ENCODE data around the gene SHCBP1.

SHCBP1 gene

GRCh38 chr16:46621934-46622676 lies 926 bp upstream of the SHCBP1 start:
- peak overlapping the region; percentile 99; the same call in 1 of the 2 replicates for H3K4me2 ChIP-seq
- TF ChIP-seq, protein P1, sequence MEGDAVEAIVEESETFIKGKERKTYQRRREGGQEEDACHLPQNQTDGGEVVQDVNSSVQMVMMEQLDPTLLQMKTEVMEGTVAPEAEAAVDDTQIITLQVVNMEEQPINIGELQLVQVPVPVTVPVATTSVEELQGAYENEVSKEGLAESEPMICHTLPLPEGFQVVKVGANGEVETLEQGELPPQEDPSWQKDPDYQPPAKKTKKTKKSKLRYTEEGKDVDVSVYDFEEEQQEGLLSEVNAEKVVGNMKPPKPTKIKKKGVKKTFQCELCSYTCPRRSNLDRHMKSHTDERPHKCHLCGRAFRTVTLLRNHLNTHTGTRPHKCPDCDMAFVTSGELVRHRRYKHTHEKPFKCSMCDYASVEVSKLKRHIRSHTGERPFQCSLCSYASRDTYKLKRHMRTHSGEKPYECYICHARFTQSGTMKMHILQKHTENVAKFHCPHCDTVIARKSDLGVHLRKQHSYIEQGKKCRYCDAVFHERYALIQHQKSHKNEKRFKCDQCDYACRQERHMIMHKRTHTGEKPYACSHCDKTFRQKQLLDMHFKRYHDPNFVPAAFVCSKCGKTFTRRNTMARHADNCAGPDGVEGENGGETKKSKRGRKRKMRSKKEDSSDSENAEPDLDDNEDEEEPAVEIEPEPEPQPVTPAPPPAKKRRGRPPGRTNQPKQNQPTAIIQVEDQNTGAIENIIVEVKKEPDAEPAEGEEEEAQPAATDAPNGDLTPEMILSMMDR (conservative IDR thresholded peaks at IDR 0.05; ENCODE audit: low read depth, low read length): no peak
- H2AFZ ChIP-seq (ENCODE audit: low read depth): peak overlapping the region; percentile 81; the same call in 1 of the 2 replicates

DNA sequence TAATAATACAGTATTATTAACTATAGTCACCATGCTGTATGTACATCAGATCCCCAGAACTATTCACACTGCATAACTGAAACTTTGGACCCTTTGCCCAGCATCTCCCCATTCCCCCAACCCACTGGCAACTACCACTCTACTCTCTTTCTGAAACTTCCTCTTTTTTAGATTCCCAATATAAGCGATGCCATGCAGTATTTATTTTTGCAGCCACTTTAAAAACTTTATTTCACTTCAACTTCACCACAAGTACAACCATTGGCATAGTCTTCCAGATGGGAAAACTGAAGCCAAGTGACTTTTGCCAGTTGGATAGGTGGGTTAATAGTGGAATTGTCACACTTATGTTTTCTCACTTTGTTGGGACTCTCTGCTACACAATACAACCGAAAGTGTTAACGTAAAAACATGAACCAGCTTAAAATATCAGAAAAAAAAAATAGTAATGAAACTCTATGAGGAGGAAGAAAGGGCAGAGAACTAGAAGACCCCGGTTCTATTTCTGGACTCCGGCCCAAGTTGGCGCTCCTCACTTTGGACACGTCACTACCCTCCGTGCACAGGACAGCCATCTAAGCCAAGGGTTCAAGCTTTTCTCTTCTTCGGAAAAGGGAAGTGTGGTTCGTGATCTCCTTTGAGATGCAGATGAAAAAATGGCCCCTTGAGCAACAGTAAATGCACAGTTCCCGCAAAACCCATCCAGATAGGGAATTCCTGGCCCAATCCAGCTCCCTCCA lies 743 bp downstream of the SHCBP1 start:
- peaks cover 36% of the 10 kb centered on the region for H3K79me2 ChIP-seq (ENCODE audit: insufficient read depth, low read depth)
- no peaks in the 10 kb centered on the region for H4K20me1 ChIP-seq (ENCODE audit: insufficient read depth)
- peak overlapping the region; percentile 99 for H3K4me2 ChIP-seq
- H3K27ac ChIP-seq: peak overlapping the region; percentile 67
- no peak overlapping the region for H3K4me3 ChIP-seq (IDR thresholded peaks at IDR 0.05; ENCODE audit: insufficient read depth, low read depth, low read length)
- no peaks in the 10 kb centered on the region for H3K27me3 ChIP-seq (ENCODE audit: insufficient read depth, low read depth)
- TF ChIP-seq, protein P1 (conservative IDR thresholded peaks at IDR 0.05; ENCODE audit: low read depth, low read length): no peak
- peaks cover 5% of the 10 kb centered on the region; the same call in 1 of the 2 replicates for H3K36me3 ChIP-seq (ENCODE audit: insufficient read depth)
- H3K9ac ChIP-seq: peak overlapping the region; percentile 84
- H2AFZ ChIP-seq (ENCODE audit: low read depth): peak overlapping the region; percentile 81
- peaks cover 12% of the 10 kb centered on the region for H3K4me1 ChIP-seq (ENCODE audit: low read depth, poor library complexity, severe bottlenecking)

More at GRCh38 chr16:46621934-46622676, 926 bp upstream of the SHCBP1 start:
- Histone ChIP-seq H3K27ac (no peak overlapping the region), H3K4me1 (ENCODE audit: low read depth, poor library complexity, severe bottlenecking) (peaks cover 12% of the 10 kb centered on the region), H3K36me3 (ENCODE audit: insufficient read depth) (no peaks in the 10 kb centered on the region; the same call in 1 of the 2 replicates), H3K4me3 (IDR thresholded peaks at IDR 0.05; ENCODE audit: insufficient read depth, low read depth, low read length) (no peak overlapping the region), H3K79me2 (ENCODE audit: insufficient read depth, low read depth) (peaks cover 36% of the 10 kb centered on the region), H4K20me1 (ENCODE audit: insufficient read depth) (no peaks in the 10 kb centered on the region), H3K27me3 (ENCODE audit: insufficient read depth, low read depth) (no peaks in the 10 kb centered on the region), H3K9ac (no peak overlapping the region)

DNA sequence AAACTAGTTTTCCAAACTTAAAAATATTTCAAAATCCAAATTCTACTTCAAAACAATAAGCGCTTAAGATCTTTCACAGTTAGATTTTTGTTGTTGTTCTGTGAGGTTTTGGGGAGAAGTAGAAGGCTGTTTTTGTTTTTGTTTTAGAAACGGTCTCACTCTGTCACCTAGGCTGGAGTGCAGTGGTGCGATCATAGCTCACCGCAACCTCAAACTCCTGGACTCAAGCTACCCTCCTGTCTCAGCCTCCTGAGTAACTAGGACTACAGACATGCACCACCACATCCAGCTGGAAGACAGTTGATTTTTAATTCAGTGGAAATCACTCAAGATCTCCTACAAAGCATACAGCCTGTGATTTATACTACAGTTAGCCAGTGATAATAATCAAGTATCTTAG lies 2.7 kb downstream of the SHCBP1 start:
- Histone ChIP-seq H3K27me3 (ENCODE audit: insufficient read depth, low read depth) (no peaks in the 10 kb centered on the region), H3K4me3 (IDR thresholded peaks at IDR 0.05; ENCODE audit: insufficient read depth, low read depth, low read length) (no peak overlapping the region), H3K4me1 (ENCODE audit: low read depth, poor library complexity, severe bottlenecking) (peaks cover 16% of the 10 kb centered on the region), H4K20me1 (ENCODE audit: insufficient read depth) (no peaks in the 10 kb centered on the region), H3K4me2 (no peak overlapping the region), H3K27ac (no peak overlapping the region), H3K36me3 (ENCODE audit: insufficient read depth) (peaks cover 7% of the 10 kb centered on the region; the same call in 1 of the 2 replicates), H3K9ac (no peak overlapping the region), H2AFZ (ENCODE audit: low read depth) (no peak overlapping the region), H3K79me2 (ENCODE audit: insufficient read depth, low read depth) (peaks cover 36% of the 10 kb centered on the region)
- TF ChIP-seq, protein P1 (conservative IDR thresholded peaks at IDR 0.05; ENCODE audit: low read depth, low read length): no peak

GRCh38 chr16:46614006-46614405 lies 7.2 kb downstream of the SHCBP1 start:
- Histone ChIP-seq H4K20me1 (ENCODE audit: insufficient read depth) (no peaks in the 10 kb centered on the region), H2AFZ (ENCODE audit: low read depth) (no peak overlapping the region), H3K36me3 (ENCODE audit: insufficient read depth) (peaks cover 9% of the 10 kb centered on the region; the same call in 1 of the 2 replicates), H3K27ac (no peak overlapping the region), H3K4me3 (IDR thresholded peaks at IDR 0.05; ENCODE audit: insufficient read depth, low read depth, low read length) (no peak overlapping the region), H3K9ac (no peak overlapping the region), H3K79me2 (ENCODE audit: insufficient read depth, low read depth) (peaks cover 26% of the 10 kb centered on the region; the same call in 1 of the 2 replicates), H3K4me2 (no peak overlapping the region), H3K4me1 (ENCODE audit: low read depth, poor library complexity, severe bottlenecking) (peaks cover 17% of the 10 kb centered on the region), H3K27me3 (ENCODE audit: insufficient read depth, low read depth) (no peaks in the 10 kb centered on the region)
- TF ChIP-seq, protein P1 (conservative IDR thresholded peaks at IDR 0.05; ENCODE audit: low read depth, low read length): no peak

Measured in KMS-11 (cell line).